ENCODE data around the gene THEM5.
"Not testable (repeated sequence)": the region's sequence is repeated elsewhere in the genome, so short reads cannot be mapped to it uniquely, and the experiment has no call there.

The THEM5 gene

DNA sequence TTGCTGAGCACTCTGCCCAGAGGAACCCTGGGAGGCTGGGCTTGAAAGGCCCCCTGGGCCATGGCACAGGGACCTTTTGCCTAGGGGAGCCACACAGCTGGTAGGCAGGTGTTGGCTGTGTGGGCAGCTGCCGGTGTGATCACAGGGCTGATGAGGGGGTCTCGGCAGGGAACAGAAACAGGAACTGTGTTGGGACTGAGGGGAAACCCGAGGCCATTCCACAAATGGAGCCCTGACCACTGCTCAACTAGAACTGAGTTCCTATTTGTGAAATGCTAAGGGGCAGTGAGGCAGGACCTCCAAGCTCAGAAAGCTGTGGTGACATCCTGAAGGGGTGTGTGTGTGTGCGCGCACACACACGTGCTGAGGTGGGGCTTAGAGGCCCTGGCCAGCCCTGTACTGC lies 6.4 kb upstream of the THEM5 start:
- Histone ChIP-seq H3K4me3 (ENCODE audit: low read length) (no peak overlapping the region), H3K9me3 (ENCODE audit: low read length) (no peaks in the 10 kb centered on the region), H3K27me3 (ENCODE audit: insufficient read depth, low read length) (peaks cover 17% of the 10 kb centered on the region)

GRCh38 chr1:151858886-151859665 lies 5.6 kb upstream of the THEM5 start:
- H3K9me3 ChIP-seq (ENCODE audit: low read length), result no peaks in the 10 kb centered on the region
- H2AFZ ChIP-seq (ENCODE audit: low read depth, low read length), result no peak overlapping the region
- H3K4me3 ChIP-seq (ENCODE audit: low read length), result no peak overlapping the region
- H3K27me3 ChIP-seq (ENCODE audit: insufficient read depth, low read length), result peaks cover 17% of the 10 kb centered on the region
- no peaks in the 10 kb centered on the region for H3K4me1 ChIP-seq (ENCODE audit: insufficient read depth, low read length)
- H3K36me3 ChIP-seq (ENCODE audit: insufficient read depth, low read length), result no peaks in the 10 kb centered on the region

More for the DNA sequence above, 6.4 kb upstream of the THEM5 start:
- no peak overlapping the region for H2AFZ ChIP-seq (ENCODE audit: low read depth, low read length)
- H3K4me1 ChIP-seq (ENCODE audit: insufficient read depth, low read length), result no peaks in the 10 kb centered on the region
- H3K36me3 ChIP-seq (ENCODE audit: insufficient read depth, low read length), result no peaks in the 10 kb centered on the region

DNA sequence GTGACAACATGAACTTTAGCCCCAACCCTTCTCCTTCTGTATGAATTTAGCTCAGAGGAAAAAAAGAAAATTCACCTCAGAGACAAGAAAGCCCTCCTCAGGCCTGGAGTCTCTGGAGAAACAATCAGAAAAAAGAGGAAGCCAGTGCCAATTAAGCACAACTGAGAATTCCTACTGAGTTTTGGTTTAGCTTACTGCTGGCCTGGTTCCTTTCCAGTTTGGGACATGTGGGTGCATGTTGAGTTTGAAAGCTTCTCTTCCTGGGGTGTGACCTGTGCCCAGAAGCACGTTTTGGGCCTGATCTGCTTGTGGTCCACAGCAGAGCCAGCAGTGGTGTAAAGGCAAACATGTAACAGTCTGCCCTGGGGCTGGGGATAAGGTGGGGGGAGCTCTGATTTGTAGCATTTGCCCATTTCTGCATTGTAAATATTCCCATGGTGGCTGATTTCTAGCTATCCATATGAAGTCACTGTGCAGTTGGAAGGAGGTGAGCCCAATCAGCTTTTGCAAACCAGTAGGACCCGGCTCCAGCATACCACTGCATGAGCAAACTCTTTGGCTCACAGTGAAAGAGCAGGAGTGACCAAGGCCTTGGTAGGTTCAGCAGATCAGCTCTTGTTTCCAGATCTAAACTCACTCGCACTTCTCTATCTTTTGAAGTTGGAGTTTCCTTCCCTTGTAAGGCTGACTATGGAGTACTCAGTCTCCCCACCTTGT lies 4.7 kb upstream of the THEM5 start:
- Histone ChIP-seq H3K4me3 (ENCODE audit: low read length) (no peak overlapping the region), H3K36me3 (ENCODE audit: insufficient read depth, low read length) (no peaks in the 10 kb centered on the region), H3K9me3 (ENCODE audit: low read length) (no peaks in the 10 kb centered on the region), H2AFZ (ENCODE audit: low read depth, low read length) (no peak overlapping the region), H3K27me3 (ENCODE audit: insufficient read depth, low read length) (peaks cover 17% of the 10 kb centered on the region), H3K4me1 (ENCODE audit: insufficient read depth, low read length) (no peaks in the 10 kb centered on the region)

DNA sequence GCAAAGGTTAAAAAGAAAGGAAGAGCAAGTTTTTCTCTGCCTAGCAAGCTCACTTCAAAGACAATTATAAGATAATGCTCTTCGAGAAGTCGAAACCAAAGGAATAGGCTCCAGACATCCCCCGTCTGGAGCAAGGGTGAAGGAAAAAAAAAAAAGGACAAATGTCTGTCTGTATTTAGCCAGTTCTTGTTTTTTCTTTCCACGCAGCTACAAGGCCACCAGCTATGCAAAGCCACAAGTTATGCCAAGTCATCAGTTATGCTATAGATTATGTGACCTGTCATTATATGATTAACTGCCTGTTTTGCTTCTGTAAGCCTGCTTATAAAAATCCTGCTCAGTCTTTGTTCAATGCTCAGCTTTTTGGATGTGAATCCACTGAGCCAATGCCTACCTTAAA lies 2.4 kb upstream of the THEM5 start:
- Histone ChIP-seq H3K36me3 (ENCODE audit: insufficient read depth, low read length) (no peaks in the 10 kb centered on the region), H2AFZ (ENCODE audit: low read depth, low read length) (no peak overlapping the region), H3K9me3 (ENCODE audit: low read length) (no peaks in the 10 kb centered on the region), H3K27me3 (ENCODE audit: insufficient read depth, low read length) (peaks cover 28% of the 10 kb centered on the region), H3K4me3 (ENCODE audit: low read length) (no peak overlapping the region), H3K4me1 (ENCODE audit: insufficient read depth, low read length) (no peaks in the 10 kb centered on the region)

- H3K36me3 ChIP-seq (ENCODE audit: insufficient read depth, low read length); H3K4me1 ChIP-seq (ENCODE audit: insufficient read depth, low read length); H3K4me3 ChIP-seq (ENCODE audit: low read length); H3K9me3 ChIP-seq (ENCODE audit: low read length); H2AFZ ChIP-seq (ENCODE audit: low read depth, low read length): not testable (repeated sequence)
- H3K27me3 ChIP-seq (ENCODE audit: insufficient read depth, low read length), result peaks cover 32% of the 10 kb centered on the region
These were observed 2.0 kb upstream of the THEM5 start for GRCh38 chr1:151855516-151855915.

- no peak overlapping the region for H2AFZ ChIP-seq (ENCODE audit: low read depth, low read length)
- no peak overlapping the region for H3K4me3 ChIP-seq (ENCODE audit: low read length)
- H3K27me3 ChIP-seq (ENCODE audit: insufficient read depth, low read length), result peaks cover 38% of the 10 kb centered on the region
- no peaks in the 10 kb centered on the region for H3K9me3 ChIP-seq (ENCODE audit: low read length)
- H3K36me3 ChIP-seq (ENCODE audit: insufficient read depth, low read length), result no peaks in the 10 kb centered on the region
- no peaks in the 10 kb centered on the region for H3K4me1 ChIP-seq (ENCODE audit: insufficient read depth, low read length)
These were observed 1.1 kb upstream of the THEM5 start for GRCh38 chr1:151854658-151855057.

GRCh38 chr1:151852733-151853132 lies 779 bp downstream of the THEM5 start:
- Histone ChIP-seq H3K4me1 (ENCODE audit: insufficient read depth, low read length) (no peaks in the 10 kb centered on the region), H2AFZ (ENCODE audit: low read depth, low read length) (no peak overlapping the region), H3K4me3 (ENCODE audit: low read length) (no peak overlapping the region), H3K36me3 (ENCODE audit: insufficient read depth, low read length) (no peaks in the 10 kb centered on the region), H3K27me3 (ENCODE audit: insufficient read depth, low read length) (peaks cover 38% of the 10 kb centered on the region), H3K9me3 (ENCODE audit: low read length) (no peaks in the 10 kb centered on the region)

GRCh38 chr1:151851886-151852285 lies 1.6 kb downstream of the THEM5 start:
- Histone ChIP-seq H3K4me1 (ENCODE audit: insufficient read depth, low read length) (no peaks in the 10 kb centered on the region), H3K27me3 (ENCODE audit: insufficient read depth, low read length) (peaks cover 35% of the 10 kb centered on the region), H2AFZ (ENCODE audit: low read depth, low read length) (no peak overlapping the region), H3K36me3 (ENCODE audit: insufficient read depth, low read length) (no peaks in the 10 kb centered on the region), H3K9me3 (ENCODE audit: low read length) (no peaks in the 10 kb centered on the region), H3K4me3 (ENCODE audit: low read length) (no peak overlapping the region)

- peaks cover 44% of the 10 kb centered on the region for H3K27me3 ChIP-seq (ENCODE audit: insufficient read depth, low read length)
These were observed 3.6 kb downstream of the THEM5 start for GRCh38 chr1:151849871-151850270.

DNA sequence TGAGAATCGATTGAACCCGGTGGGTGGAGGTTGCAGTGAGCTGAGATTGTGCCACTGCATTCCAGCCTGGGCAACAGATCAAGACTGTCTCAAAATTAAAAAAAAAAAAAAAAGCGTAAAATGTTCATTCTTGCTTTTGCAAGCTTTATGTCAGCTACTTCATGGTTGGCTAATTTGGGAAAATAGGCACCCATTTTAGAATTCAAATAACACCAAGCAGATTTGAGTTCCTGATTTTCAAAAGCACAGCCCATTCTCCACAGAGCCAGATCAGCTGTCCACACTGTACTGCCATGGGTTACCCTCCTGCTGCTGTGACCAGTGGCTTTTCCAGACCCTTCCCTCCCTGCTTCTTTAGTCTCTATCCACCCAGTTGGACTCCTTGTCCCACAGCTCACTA lies 4.4 kb downstream of the THEM5 start:
- no peaks in the 10 kb centered on the region for H3K36me3 ChIP-seq (ENCODE audit: insufficient read depth, low read length)
- H2AFZ ChIP-seq (ENCODE audit: low read depth, low read length), result no peak overlapping the region
- H3K9me3 ChIP-seq (ENCODE audit: low read length), result no peaks in the 10 kb centered on the region
- no peak overlapping the region for H3K4me3 ChIP-seq (ENCODE audit: low read length)
- no peaks in the 10 kb centered on the region for H3K4me1 ChIP-seq (ENCODE audit: insufficient read depth, low read length)
- H3K27me3 ChIP-seq (ENCODE audit: insufficient read depth, low read length), result peaks cover 50% of the 10 kb centered on the region

More at GRCh38 chr1:151849871-151850270, 3.6 kb downstream of the THEM5 start:
- Histone ChIP-seq H3K4me3 (ENCODE audit: low read length) (no peak overlapping the region), H3K9me3 (ENCODE audit: low read length) (no peaks in the 10 kb centered on the region), H3K36me3 (ENCODE audit: insufficient read depth, low read length) (no peaks in the 10 kb centered on the region), H3K4me1 (ENCODE audit: insufficient read depth, low read length) (no peaks in the 10 kb centered on the region), H2AFZ (ENCODE audit: low read depth, low read length) (no peak overlapping the region)

DNA sequence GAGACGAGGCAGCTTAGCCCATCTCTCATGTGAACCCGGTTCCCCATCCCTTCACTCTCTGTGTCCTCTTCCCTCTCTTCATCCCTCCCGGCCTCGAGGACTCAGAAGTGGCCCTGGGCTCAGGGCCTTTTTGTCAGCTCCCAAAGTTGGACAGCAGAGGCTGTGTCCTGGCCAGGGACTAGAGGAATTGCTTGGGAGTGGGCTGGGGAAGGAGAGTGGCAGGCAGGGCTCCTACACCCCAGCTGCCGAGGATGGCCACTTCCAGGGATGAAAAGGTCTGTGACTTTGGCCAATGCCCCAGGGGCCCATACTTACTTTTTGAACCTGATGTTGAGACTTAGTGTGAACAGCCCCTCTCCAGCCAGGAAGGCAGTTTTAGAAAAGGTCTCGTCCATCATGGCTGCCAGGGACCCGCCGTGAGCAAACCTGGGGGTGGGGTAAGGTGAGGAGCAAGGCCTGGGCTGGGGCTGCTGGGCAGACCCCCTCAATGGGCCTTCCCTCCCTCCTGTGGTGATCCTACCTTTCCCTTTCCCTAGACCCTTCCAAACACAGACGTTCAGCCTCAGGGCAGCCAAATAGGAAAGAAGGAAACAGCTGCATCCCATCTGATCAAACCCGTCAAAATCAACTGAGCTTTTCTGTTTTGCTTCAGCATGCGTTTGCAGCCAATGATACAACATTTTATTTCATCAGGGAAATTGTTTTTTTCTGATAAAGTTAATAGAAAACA lies 5.5 kb downstream of the THEM5 start:
- no peak overlapping the region for H2AFZ ChIP-seq (ENCODE audit: low read depth, low read length)
- peaks cover 50% of the 10 kb centered on the region for H3K27me3 ChIP-seq (ENCODE audit: insufficient read depth, low read length)
- no peaks in the 10 kb centered on the region for H3K9me3 ChIP-seq (ENCODE audit: low read length)
- no peak overlapping the region for H3K4me3 ChIP-seq (ENCODE audit: low read length)
- H3K36me3 ChIP-seq (ENCODE audit: insufficient read depth, low read length), result no peaks in the 10 kb centered on the region
- no peaks in the 10 kb centered on the region for H3K4me1 ChIP-seq (ENCODE audit: insufficient read depth, low read length)

- no peaks in the 10 kb centered on the region for H3K4me1 ChIP-seq (ENCODE audit: insufficient read depth, low read length)
- peaks cover 44% of the 10 kb centered on the region for H3K27me3 ChIP-seq (ENCODE audit: insufficient read depth, low read length)
These were observed 6.8 kb downstream of the THEM5 start for GRCh38 chr1:151846686-151847237.

GRCh38 chr1:151846062-151846568 lies 7.4 kb downstream of the THEM5 start:
- Histone ChIP-seq H3K27me3 (ENCODE audit: insufficient read depth, low read length) (peaks cover 44% of the 10 kb centered on the region), H2AFZ (ENCODE audit: low read depth, low read length) (no peak overlapping the region), H3K36me3 (ENCODE audit: insufficient read depth, low read length) (no peaks in the 10 kb centered on the region), H3K9me3 (ENCODE audit: low read length) (no peaks in the 10 kb centered on the region), H3K4me3 (ENCODE audit: low read length) (no peak overlapping the region), H3K4me1 (ENCODE audit: insufficient read depth, low read length) (peaks cover 2% of the 10 kb centered on the region)

More at GRCh38 chr1:151846686-151847237, 6.8 kb downstream of the THEM5 start:
- no peaks in the 10 kb centered on the region for H3K9me3 ChIP-seq (ENCODE audit: low read length)
- no peak overlapping the region for H3K4me3 ChIP-seq (ENCODE audit: low read length)
- no peak overlapping the region for H2AFZ ChIP-seq (ENCODE audit: low read depth, low read length)
- H3K36me3 ChIP-seq (ENCODE audit: insufficient read depth, low read length), result no peaks in the 10 kb centered on the region
